Eye (tissue), 1 donor: Measurements from ENCODE around the gene TMEM131L.
A peak's percentile ranks its signal among the peaks of the same experiment; 100 is the strongest.
"Not testable (repeated sequence)": the region's sequence is repeated elsewhere in the genome, so short reads cannot be mapped to it uniquely, and the experiment has no call there.

Experiments used
- DNase-seq: peaks from one replicate; pipeline ENCODE4 v3.0.0-alpha.2; 2015

The TMEM131L gene

DNA sequence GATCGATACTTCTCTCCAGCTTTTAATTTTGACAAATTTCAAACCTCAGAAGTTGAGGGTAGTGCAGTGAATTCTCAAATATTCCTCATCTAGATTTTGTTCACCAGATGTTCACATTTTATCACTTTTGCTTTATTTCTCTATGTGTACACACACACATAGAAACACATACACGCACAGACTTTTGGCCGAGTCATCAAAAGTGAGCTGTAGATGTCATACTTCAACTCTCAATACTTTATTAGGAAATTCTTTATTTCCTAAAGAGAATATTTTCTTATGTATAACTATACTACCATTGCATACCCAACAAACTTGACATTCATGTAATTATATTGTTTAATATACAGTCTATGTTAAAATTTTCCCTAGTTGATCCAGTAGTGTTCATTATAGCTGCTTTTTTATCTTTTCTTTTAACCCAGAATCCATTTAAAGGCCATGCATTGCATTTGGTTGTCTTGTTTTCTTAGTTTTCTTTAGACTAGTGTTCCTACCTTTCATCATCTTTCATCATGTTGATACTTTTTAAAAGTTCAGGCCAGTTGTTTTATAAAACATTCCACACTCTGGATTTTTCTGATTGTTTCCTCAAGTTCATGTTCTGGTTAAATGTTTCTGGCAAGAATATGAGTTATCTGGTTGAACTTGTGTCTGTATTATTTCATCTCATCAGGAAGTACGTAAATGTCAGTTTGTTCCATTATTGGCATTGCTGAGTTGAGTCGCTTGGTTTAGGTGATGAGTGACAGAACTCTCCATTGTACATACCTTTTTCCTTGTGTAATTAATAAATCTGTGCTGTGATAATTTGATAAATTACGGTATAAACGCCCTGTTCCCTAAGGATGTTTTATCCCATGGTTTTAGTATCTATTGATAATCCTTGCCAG, 123.8 kb downstream of the TMEM131L start:
- DNase-seq = no peak

DNA sequence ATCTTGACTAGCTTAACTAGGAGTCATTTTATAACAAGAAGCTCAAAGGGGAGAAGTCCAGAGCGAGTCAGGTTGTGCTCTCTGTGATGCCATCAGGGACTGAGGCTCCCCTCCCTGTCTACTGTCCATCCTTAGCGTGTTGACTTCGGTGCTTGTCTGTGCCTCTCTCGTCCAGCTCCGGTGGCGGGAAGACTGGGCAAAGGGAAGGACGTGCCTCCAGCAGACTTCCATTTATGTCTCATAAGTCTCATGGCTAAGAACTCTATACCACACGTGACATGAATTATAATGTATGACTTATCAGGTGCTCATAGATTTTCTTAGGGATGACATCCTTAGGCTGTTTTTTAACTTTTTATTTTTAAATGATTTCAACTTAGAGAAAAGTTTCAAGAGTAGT, 125.3 kb downstream of the TMEM131L start:
- DNase-seq = no peak

DNA sequence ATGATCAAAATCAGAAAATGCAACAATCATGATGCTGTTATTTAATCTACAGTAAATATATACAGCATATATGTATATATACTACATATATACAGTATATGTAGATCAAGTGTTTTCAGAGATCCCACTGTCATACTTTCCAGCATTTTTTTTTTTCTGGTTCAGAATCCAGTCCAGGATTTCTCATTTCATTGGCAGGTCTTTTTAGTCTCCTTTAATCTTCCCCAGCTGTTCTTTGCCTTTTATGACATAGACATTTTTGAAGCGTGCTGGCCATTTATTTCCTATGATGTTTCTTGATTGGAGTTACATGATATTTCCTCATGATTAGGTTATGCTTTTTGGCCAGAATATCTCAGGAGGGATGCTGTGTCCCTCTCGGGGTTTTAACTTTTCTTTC, 125.9 kb downstream of the TMEM131L start:
- DNase-seq = no peak

- no peak for DNase-seq
These were observed 127.0 kb downstream of the TMEM131L start for GRCh38 chr4:153593161-153593560.

GRCh38 chr4:153594210-153594609, 128.1 kb downstream of the TMEM131L start:
- no peak for DNase-seq

DNA sequence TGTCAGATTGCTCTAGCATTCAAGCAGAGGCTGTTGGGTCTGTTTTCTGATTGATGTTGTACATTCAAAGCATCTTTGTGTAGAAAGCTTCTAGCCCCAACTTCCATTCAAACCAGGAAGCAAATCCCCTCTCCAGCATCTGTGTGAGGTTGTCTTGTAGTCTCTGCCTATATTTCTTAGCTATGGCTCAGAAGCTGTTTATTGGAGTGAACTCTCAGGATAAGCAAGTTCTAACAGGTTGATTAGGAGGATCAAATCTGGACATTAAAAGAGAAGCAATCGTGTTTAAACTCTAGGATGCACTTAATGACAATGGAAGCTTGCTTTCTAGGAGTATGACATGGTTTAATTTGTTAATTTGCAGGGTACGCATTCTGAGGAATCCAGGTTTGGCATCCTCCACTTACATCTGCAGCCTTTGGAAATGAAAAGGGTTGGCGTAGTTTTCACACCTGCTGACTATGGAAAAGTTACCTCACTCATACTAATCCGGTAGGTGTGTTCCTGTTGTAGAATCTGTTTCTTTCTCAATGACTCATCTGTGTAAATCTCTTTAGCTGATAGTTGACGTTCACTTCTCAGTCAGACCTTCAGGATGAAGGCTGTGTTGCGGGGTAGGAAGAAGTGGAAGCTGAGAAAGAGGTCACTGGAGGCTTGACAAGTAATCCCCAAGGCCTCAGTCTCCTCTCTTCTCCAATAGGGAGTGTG, 129.9 kb downstream of the TMEM131L start:
- no peak for DNase-seq

DNA sequence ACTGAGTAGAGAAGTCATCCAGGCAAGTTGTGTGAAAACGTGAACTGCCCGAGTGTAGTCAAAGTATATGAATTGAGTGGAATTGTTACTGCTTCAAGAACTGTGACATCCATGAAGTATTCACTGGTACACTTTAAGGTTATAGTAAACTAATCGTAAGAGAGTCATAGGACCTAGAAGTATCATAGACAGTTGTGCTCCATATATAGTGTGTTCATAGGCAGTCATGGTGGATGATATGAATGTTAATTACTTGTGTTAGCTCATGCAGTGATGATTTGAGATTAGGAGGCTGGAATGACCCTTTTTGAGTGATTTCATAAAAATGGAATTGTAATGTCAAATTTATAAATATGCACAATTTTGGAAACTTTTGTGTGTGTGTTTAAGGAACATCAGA, 136.6 kb downstream of the TMEM131L start:
- no peak for DNase-seq

DNA sequence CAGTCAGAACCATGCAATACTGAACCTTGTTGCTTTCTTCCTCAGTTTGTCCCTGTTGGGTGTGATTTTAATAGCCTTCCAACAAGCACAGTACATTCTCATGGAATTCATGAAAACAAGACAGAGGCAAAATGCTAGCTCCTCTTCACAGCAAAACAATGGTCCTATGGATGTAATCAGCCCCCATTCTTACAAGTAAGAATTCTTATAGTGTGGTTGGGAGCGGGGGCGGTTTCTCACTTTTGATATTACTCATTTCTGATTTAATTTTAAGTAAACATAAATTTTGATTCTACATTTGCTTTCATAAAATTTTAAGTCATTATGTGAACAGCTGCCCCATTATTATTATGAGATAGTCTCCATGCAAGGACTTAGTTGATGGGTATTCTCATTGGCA, 137.1 kb downstream of the TMEM131L start:
- DNase-seq = no peak

GRCh38 chr4:153603835-153604234, 137.7 kb downstream of the TMEM131L start:
- no peak for DNase-seq

GRCh38 chr4:153609070-153609469, 142.9 kb downstream of the TMEM131L start:
- not testable (repeated sequence) for DNase-seq

GRCh38 chr4:153610623-153611376, 144.6 kb downstream of the TMEM131L start:
- DNase-seq = no peak

- DNase-seq = no peak
These were observed 145.5 kb downstream of the TMEM131L start for GRCh38 chr4:153611679-153612078.

GRCh38 chr4:153612878-153613277, 146.7 kb downstream of the TMEM131L start:
- no peak for DNase-seq

GRCh38 chr4:153616006-153616555, 149.9 kb downstream of the TMEM131L start:
- no peak for DNase-seq

DNA sequence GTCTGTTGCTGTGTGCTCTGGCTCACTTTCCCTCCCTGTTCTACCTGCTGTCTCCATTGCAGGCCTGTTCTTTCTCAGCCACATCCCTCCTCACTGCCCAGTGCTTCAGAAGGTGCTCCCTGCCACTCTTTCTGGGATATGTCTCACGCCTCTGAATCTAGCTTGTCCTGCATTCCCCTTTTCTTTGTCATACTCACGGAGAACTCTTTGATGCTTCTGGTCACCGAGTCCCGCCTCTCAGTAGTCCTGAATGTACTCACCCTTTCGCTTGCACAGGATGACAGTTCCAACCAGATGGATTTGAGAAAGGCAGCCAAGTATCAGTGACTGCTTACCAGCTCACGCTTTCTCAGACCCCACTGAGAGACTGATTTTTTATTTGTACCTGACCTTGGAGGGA, 152.7 kb downstream of the TMEM131L start:
- no peak for DNase-seq

- no peak for DNase-seq
These were observed 153.7 kb downstream of the TMEM131L start for GRCh38 chr4:153619811-153620210.

DNA sequence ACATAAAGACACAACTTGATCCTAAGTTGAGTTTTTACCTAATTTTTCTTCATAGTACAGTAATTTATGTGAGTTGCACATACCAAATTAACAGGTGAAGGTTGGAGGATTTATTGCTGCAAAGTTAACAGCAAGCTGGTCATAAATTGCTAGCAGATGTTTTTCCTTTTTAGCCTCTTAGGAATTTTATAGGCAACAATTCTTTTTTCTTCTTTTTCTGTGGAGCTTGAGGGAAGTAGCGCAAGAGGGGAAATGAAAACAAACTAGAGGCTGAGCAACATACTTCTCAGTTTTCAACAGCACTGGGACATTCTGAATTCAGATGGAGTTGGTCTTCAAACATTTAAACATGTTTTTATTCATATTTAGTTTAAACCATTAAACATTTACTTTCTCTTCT, 154.2 kb downstream of the TMEM131L start:
- DNase-seq = peak; percentile 24

DNA sequence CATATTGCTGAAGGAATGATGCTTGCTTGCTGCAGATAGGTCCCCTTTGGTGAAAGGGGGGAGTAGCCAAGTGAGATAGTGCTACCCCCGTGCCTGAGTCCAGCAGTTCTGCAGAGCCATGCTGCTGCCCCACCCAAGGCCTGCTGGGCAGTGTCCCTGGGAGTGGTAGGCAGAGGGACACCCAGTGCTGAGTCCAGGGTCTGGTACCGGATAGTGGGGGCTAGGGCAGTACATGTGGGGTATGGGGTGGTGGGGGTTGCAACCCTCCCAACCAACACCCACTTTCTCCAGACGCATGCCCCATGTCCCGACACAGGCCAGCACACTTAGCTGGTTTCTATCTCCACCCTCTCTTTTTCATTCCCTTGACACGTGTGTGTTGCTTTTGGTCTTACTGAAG, 155.9 kb downstream of the TMEM131L start:
- DNase-seq = no peak

GRCh38 chr4:153622778-153623240, 156.6 kb downstream of the TMEM131L start:
- DNase-seq = no peak

- no peak for DNase-seq
These were observed 157.3 kb downstream of the TMEM131L start for GRCh38 chr4:153623491-153623890.

DNA sequence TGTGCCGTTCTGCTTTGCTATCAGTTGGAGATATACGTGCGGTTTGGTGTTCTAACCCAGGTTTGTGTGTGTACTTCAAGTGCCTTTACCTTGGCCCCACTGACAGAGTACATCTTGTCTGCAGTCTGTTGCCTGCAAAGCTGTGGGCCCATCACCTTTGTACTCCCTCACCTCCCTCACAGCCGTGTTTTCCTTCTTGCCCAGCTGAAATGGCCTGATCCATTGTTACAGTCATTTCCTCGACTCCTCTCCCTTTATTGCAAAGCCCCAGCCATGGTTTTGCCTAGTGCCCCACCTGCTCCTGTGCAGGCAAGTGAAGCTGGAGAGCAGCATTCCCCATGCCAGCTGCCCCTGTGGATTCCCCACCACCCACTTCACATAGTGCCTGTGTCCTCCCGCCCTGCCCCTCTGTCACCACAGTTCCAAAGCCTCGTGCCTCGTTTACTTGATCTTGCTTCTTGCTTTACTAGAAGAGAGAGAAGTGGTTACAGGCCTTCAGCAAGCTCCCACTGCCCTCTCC, 162.7 kb downstream of the TMEM131L start:
- DNase-seq = no peak

- DNase-seq = no peak
These were observed 163.6 kb downstream of the TMEM131L start for GRCh38 chr4:153629776-153630175.
